ENCODE measurements around the gene S100A14. TPM values are rescaled to one million over a fixed set of nuclear protein-coding genes. Genes with fewer than 3 reads are reported as not detected.

The S100A14 gene
- total RNA-seq, 1 donor from 2014 or later, result 323 TPM

DNA sequence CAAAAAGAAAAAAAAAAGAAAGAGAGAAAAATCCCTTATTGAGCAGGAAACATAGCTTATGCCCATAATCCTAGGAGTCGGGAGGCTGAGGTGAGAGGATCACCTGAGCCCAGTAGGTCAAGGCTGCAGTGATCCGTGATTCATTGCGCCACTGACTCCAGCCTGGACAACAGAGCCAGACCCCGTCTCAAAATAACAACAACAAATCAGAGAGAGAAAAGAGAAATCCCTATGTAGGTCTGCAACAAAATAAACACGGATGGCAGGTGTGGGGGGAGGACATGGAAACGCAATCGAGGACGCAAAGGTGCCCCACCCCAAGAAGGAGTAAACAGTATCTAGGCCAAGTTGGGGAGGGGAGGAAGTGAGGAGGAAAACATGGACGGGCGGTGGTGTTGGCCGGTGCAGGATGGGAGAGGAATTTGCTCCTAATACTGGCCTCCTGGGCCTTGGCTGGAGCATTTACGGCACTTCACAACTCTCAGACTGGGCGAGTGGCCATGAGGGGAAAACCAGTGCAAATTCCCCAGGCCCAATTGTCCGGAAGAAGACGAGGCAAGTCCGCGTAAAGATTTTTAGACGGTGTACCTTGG, 17.1 kb upstream of the S100A14 start:
- no peak for TF ChIP-seq POLR2AphosphoS5 (IDR thresholded peaks at IDR 0.05; ENCODE audit: insufficient read depth in 1 of 2, low read depth in 1 of 2)
- TF ChIP-seq, protein P1, sequence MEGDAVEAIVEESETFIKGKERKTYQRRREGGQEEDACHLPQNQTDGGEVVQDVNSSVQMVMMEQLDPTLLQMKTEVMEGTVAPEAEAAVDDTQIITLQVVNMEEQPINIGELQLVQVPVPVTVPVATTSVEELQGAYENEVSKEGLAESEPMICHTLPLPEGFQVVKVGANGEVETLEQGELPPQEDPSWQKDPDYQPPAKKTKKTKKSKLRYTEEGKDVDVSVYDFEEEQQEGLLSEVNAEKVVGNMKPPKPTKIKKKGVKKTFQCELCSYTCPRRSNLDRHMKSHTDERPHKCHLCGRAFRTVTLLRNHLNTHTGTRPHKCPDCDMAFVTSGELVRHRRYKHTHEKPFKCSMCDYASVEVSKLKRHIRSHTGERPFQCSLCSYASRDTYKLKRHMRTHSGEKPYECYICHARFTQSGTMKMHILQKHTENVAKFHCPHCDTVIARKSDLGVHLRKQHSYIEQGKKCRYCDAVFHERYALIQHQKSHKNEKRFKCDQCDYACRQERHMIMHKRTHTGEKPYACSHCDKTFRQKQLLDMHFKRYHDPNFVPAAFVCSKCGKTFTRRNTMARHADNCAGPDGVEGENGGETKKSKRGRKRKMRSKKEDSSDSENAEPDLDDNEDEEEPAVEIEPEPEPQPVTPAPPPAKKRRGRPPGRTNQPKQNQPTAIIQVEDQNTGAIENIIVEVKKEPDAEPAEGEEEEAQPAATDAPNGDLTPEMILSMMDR (IDR thresholded peaks at IDR 0.05), result peak in 1 of 3 experiments; percentile 11
- intact Hi-C loops (cut with DNase I), result no loop called here

DNA sequence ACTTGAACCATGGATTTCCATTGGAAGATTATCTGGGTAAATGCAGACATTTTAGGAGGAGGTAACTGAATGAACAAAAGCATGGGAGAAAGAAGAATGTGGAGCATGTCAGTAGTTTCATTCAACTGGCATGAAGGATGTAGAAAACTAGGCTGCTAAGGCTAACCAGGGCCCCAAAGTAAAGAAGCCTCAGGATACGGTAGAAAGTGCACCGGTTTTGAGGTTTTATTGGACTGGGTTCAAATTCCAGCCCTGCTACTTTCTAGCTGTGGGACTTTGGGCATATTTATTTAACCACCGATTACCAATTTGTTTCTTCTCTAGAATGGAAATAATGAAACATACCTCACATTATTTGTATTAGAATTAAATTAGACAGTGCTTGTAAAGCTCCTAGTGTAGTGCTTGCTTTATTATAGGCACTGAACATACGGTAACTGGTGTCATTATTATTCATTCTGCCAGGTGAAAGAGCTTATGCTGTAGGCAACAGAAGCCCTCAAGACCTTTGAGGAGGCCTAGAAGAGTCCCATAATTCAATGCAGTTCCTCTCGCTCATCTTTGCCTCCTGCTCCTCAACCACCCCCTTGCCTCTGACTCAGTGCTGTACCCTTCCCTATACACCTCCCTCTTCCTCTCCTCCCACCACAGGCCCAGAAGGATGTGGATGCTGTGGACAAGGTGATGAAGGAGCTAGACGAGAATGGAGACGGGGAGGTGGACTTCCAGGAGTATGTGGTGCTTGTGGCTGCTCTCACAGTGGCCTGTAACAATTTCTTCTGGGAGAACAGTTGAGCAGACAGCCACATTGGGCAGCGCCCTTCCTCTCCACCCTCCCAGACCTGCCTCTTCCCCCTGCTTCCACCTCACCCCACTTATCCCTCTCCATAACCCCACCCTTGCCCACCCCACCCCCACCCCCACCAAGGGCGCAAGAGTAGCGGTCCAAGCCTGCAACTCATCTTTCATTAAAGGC, 15.2 kb upstream of the S100A14 start:
- TF ChIP-seq, protein P1 (IDR thresholded peaks at IDR 0.05), result no peak
- TF ChIP-seq POLR2A (IDR thresholded peaks at IDR 0.05), result no peak
- TF ChIP-seq POLR2AphosphoS5 (IDR thresholded peaks at IDR 0.05; ENCODE audit: insufficient read depth in 1 of 2, low read depth in 1 of 2), result no peak
- no peak overlapping the region for H3K27ac ChIP-seq
- H3K4me3 ChIP-seq, result no peak overlapping the region
- DNase-seq (ENCODE audit: extremely low spot score in 2 of 2), result no peak
- H3K36me3 ChIP-seq, result peaks cover 0 to 4% of the 10 kb centered on the region in 2 donors
- intact Hi-C loops (cut with DNase I), result no loop called here
- H3K9me3 ChIP-seq, result no peaks in the 10 kb centered on the region
- H3K27me3 ChIP-seq, result no peaks in the 10 kb centered on the region
- peaks cover 48% of the 10 kb centered on the region for H3K4me1 ChIP-seq

More for the DNA sequence above, 17.1 kb upstream of the S100A14 start:
- Histone ChIP-seq H3K4me3 (peak overlapping the region; percentile 91 to 95), H3K27ac (peak overlapping the region; percentile 100), H3K36me3 (peaks cover 0 to 22% of the 10 kb centered on the region in 2 donors), H3K9me3 (no peaks in the 10 kb centered on the region), H3K4me1 (peaks cover 46% of the 10 kb centered on the region), H3K27me3 (no peaks in the 10 kb centered on the region)
- DNase-seq (ENCODE audit: extremely low spot score in 2 of 2), result no peak

DNA sequence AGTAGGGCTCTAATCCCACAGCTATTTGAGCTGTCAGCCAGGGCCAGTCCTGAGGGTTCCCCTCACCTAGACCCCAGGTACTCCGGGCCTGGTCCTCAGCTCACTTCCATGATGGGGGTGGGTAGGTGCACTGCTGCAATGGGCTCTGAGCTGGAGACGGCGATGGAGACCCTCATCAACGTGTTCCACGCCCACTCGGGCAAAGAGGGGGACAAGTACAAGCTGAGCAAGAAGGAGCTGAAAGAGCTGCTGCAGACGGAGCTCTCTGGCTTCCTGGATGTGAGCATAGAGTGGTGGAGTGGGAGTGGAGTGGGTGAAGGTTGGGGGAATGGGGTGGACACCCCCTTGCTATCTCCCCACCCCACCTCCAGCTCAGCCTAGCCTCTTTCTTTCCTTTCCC, 14.3 kb upstream of the S100A14 start:
- no peaks in the 10 kb centered on the region for H3K36me3 ChIP-seq
- TF ChIP-seq, protein P1 (IDR thresholded peaks at IDR 0.05), result no peak
- TF ChIP-seq POLR2A (IDR thresholded peaks at IDR 0.05) (no peak), POLR2AphosphoS5 (IDR thresholded peaks at IDR 0.05; ENCODE audit: insufficient read depth in 1 of 2, low read depth in 1 of 2) (no peak)
- no peak overlapping the region for H3K4me3 ChIP-seq
- peak overlapping the region; percentile 48 for H3K27ac ChIP-seq
- intact Hi-C loops (cut with DNase I), result no loop called here
- no peaks in the 10 kb centered on the region for H3K9me3 ChIP-seq
- H3K4me1 ChIP-seq, result peaks cover 47% of the 10 kb centered on the region
- no peaks in the 10 kb centered on the region for H3K27me3 ChIP-seq
- DNase-seq (ENCODE audit: extremely low spot score in 2 of 2), result no peak

DNA sequence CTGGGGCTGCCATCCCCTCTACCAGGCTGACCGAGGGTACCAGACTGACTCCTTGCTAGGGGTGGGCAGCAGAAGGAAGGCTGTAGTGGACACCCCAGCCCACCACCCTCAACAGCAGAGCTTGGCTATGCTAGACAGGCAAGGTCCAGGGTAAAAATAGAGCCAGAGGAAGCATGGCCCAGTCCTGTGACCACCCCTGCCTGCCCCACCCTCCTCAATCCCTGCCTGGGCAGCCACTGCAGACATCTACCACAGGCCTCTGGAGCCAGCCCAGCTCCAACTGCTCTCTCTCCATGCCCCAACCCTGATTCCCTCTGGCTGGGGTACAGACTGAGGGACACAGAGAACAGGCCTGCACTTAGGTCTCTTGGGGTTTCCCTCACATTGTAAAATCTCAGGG, 13.8 kb upstream of the S100A14 start:
- Histone ChIP-seq H3K9me3 (no peaks in the 10 kb centered on the region), H3K27ac (peak overlapping the region; percentile 48), H3K36me3 (no peaks in the 10 kb centered on the region), H3K27me3 (no peaks in the 10 kb centered on the region), H3K4me1 (peaks cover 47% of the 10 kb centered on the region), H3K4me3 (no peak overlapping the region)
- no peak for DNase-seq (ENCODE audit: extremely low spot score in 2 of 2)
- intact Hi-C loops (cut with DNase I), result loop anchor here (5.0 kb wide), 1 partner anchor 98 kb away; no protein-coding TSS in a partner anchor
- TF ChIP-seq, protein P1 (IDR thresholded peaks at IDR 0.05), result no peak
- TF ChIP-seq POLR2AphosphoS5 (IDR thresholded peaks at IDR 0.05; ENCODE audit: insufficient read depth in 1 of 2, low read depth in 1 of 2) (no peak), POLR2A (IDR thresholded peaks at IDR 0.05) (no peak)

Measured in vagina (tissue), 2 donors.